ENCODE data around the gene IRF1.

- TF ChIP-seq CTCF (IDR thresholded peaks at IDR 0.05), result no peak
- TF ChIP-seq POLR2AphosphoS5 (IDR thresholded peaks at IDR 0.05), result no peak
- no peak for TF ChIP-seq POLR2A (IDR thresholded peaks at IDR 0.05; ENCODE audit: low read depth)
- no peak for TF ChIP-seq EP300 (IDR thresholded peaks at IDR 0.05)
These were observed 57.4 kb downstream of the IRF1 start for GRCh38 chr5:132433141-132433540.
